Endothelial cell (in vitro differentiated cells): Measurements from ENCODE around the gene CCDC15. TPM values are rescaled to one million over a fixed set of nuclear protein-coding genes. Genes with fewer than 3 reads are reported as not detected.

ENCODE experiments used
- DNase-seq: peaks from one replicate; pipeline ENCODE4 v3.0.0; 2021; ENCODE audit warnings: low spot score
- H3K27ac Mint-ChIP-seq: one replicate; pipeline ENCODE4 v1.8.0; 2021; ENCODE audit warnings: mixed read lengths, inconsistent platforms; ENCODE audit not compliant: unreplicated experiment
- H3K27me3 Mint-ChIP-seq: one replicate; pipeline ENCODE4 v1.8.0; 2021; ENCODE audit warnings: mild to moderate bottlenecking, moderate library complexity, mixed read lengths, inconsistent platforms; ENCODE audit not compliant: unreplicated experiment
- H3K36me3 Mint-ChIP-seq: one replicate; pipeline ENCODE4 v1.8.0; 2021; ENCODE audit warnings: mild to moderate bottlenecking, low read depth, mixed read lengths, inconsistent platforms; ENCODE audit not compliant: unreplicated experiment
- H3K4me1 Mint-ChIP-seq: one replicate; pipeline ENCODE4 v1.8.0; 2021; ENCODE audit warnings: mild to moderate bottlenecking, mixed read lengths, inconsistent platforms; ENCODE audit not compliant: unreplicated experiment
- H3K4me3 Mint-ChIP-seq: one replicate; pipeline ENCODE4 v1.8.0; 2021; ENCODE audit warnings: mild to moderate bottlenecking, mixed read lengths, inconsistent platforms; ENCODE audit not compliant: unreplicated experiment
- H3K9me3 Mint-ChIP-seq: one replicate; pipeline ENCODE4 v1.8.0; 2021; ENCODE audit warnings: mixed read lengths, inconsistent platforms; ENCODE audit not compliant: unreplicated experiment
- CTCF ChIP-seq: fragments of 200-600 bp; sonication (generic); IDR thresholded peaks from one replicate; pipeline ENCODE4 v1.5.0; 2021; ENCODE audit warnings: antibody characterized with exemption; ENCODE audit not compliant: unreplicated experiment
- total RNA-seq: library from RNA; stranded (reverse); fragmentation: NEBNext Ultra II Directional; extraction: Animal tissue kit (Norgen Biotek cat#: 25700); gene quantifications from one replicate; pipeline ENCODE4 v1.2.1, GENCODE V29; 2021; ENCODE audit not compliant: unreplicated experiment

CCDC15 gene
- total RNA-seq, 1 donor from 2014 or later = 2.4 TPM

DNA sequence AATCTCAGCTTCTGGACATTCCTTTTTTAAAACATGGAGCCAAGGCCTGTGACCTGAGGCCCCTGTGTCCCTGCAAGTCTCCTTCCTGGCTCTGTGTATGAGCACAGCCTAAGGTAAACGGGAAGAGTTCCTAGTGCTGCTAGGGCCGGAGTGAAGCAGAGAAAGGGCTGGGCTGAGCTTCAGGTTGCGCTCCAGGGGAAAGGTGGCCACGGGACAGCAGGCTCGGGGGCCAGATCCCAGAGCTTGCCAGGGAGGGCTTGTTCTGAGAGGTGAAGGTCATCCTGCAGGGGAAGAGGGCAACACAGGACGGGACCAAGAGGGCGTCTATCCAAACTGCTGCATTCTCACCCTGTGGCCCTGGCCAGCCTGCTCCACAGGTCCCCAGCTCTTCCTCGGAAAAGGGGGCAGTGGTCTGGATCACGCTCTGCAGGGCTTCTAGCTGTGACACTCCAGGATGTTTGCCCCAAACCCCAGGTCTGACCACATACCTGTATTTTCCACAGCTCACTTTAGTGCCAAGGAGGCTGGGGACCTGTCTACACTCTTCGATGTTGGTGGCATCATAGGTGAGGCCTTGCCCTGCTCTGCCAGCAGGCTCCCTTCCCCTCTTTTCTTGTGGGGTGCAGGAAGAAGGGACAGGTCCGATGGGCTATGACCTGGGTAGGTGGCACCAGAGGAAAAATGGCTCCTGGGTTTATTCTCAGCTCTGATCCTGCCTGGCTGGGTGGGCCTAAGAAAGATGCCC, 129.5 kb downstream of the CCDC15 start:
- no peaks in the 10 kb centered on the region for H3K4me1 Mint-ChIP-seq
- no peak overlapping the region for H3K27ac Mint-ChIP-seq
- H3K27me3 Mint-ChIP-seq = peaks cover 14% of the 10 kb centered on the region
- no peak for TF ChIP-seq CTCF
- no peak overlapping the region for H3K4me3 Mint-ChIP-seq
- no peak for DNase-seq
- H3K9me3 Mint-ChIP-seq = no peaks in the 10 kb centered on the region
- no peaks in the 10 kb centered on the region for H3K36me3 Mint-ChIP-seq

- Mint-ChIP-seq H3K36me3 (no peaks in the 10 kb centered on the region), H3K9me3 (no peaks in the 10 kb centered on the region), H3K27me3 (peaks cover 14% of the 10 kb centered on the region), H3K27ac (no peak overlapping the region), H3K4me1 (no peaks in the 10 kb centered on the region), H3K4me3 (no peak overlapping the region)
- no peak for DNase-seq
- no peak for TF ChIP-seq CTCF
Measured at GRCh38 chr11:125084057-125084416, 130.0 kb downstream of the CCDC15 start.

GRCh38 chr11:125084761-125085231, 130.8 kb downstream of the CCDC15 start:
- Mint-ChIP-seq H3K4me3 (no peak overlapping the region), H3K4me1 (no peaks in the 10 kb centered on the region), H3K27ac (no peak overlapping the region), H3K27me3 (peaks cover 14% of the 10 kb centered on the region), H3K9me3 (no peaks in the 10 kb centered on the region), H3K36me3 (no peaks in the 10 kb centered on the region)
- no peak for DNase-seq
- no peak for TF ChIP-seq CTCF

GRCh38 chr11:125085301-125086081, 131.5 kb downstream of the CCDC15 start:
- no peak overlapping the region for H3K27ac Mint-ChIP-seq
- H3K4me1 Mint-ChIP-seq = no peaks in the 10 kb centered on the region
- no peak for TF ChIP-seq CTCF
- no peaks in the 10 kb centered on the region for H3K9me3 Mint-ChIP-seq
- H3K4me3 Mint-ChIP-seq = no peak overlapping the region
- H3K36me3 Mint-ChIP-seq = no peaks in the 10 kb centered on the region
- DNase-seq = no peak
- peaks cover 14% of the 10 kb centered on the region for H3K27me3 Mint-ChIP-seq
